ENCODE data around the gene LYRM4. TPM values are rescaled to one million over a fixed set of nuclear protein-coding genes. Genes with fewer than 3 reads are reported as not detected.

The LYRM4 gene
- total RNA-seq, 2 experiments from 2014 or later, result 24.8 to 28.1 TPM

- DNase-seq (peak in 2 of 14 experiments; percentile 27), ATAC-seq (ENCODE audit: poor library complexity) (no peak)
- Mint-ChIP-seq H3K4me3 (no peak overlapping the region), H3K27ac (no peak overlapping the region), H3K9me3 (no peaks in the 10 kb centered on the region), H3K4me1 (ENCODE audit: low read depth) (no peaks in the 10 kb centered on the region), H3K36me3 (ENCODE audit: low read depth) (peaks cover 1% of the 10 kb centered on the region), H3K27me3 (no peaks in the 10 kb centered on the region)
- no peaks in the 10 kb centered on the region for H3K9me3 ChIP-seq (ENCODE audit: control insufficient read depth in 1 of 2, insufficient read depth in 1 of 2, low read length in 2 of 2)
- ChIA-PET POLR2A (no interaction called here), CTCF (no interaction called here)
- no peaks in the 10 kb centered on the region for H3K4me1 ChIP-seq (ENCODE audit: insufficient read depth, low read length)
- no peaks in the 10 kb centered on the region for H3K36me3 ChIP-seq (ENCODE audit: insufficient read depth, low read length)
- no peak overlapping the region for H3K4me3 ChIP-seq (ENCODE audit: low read length)
- intact Hi-C loops (cut with DNase I, micrococcal nuclease), result no loop called here
- TF ChIP-seq, protein P1, sequence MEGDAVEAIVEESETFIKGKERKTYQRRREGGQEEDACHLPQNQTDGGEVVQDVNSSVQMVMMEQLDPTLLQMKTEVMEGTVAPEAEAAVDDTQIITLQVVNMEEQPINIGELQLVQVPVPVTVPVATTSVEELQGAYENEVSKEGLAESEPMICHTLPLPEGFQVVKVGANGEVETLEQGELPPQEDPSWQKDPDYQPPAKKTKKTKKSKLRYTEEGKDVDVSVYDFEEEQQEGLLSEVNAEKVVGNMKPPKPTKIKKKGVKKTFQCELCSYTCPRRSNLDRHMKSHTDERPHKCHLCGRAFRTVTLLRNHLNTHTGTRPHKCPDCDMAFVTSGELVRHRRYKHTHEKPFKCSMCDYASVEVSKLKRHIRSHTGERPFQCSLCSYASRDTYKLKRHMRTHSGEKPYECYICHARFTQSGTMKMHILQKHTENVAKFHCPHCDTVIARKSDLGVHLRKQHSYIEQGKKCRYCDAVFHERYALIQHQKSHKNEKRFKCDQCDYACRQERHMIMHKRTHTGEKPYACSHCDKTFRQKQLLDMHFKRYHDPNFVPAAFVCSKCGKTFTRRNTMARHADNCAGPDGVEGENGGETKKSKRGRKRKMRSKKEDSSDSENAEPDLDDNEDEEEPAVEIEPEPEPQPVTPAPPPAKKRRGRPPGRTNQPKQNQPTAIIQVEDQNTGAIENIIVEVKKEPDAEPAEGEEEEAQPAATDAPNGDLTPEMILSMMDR (IDR thresholded peaks at IDR 0.05), result no peak
- no peak overlapping the region for H3K27ac ChIP-seq (ENCODE audit: low read depth in 1 of 2, low read length in 2 of 2)
- H3K27me3 ChIP-seq (ENCODE audit: control insufficient read depth in 1 of 2, insufficient read depth in 2 of 2, low read length in 2 of 2), result no peaks in the 10 kb centered on the region
Measured at GRCh38 chr6:5205877-5206850, 54.6 kb downstream of the LYRM4 start.

DNA sequence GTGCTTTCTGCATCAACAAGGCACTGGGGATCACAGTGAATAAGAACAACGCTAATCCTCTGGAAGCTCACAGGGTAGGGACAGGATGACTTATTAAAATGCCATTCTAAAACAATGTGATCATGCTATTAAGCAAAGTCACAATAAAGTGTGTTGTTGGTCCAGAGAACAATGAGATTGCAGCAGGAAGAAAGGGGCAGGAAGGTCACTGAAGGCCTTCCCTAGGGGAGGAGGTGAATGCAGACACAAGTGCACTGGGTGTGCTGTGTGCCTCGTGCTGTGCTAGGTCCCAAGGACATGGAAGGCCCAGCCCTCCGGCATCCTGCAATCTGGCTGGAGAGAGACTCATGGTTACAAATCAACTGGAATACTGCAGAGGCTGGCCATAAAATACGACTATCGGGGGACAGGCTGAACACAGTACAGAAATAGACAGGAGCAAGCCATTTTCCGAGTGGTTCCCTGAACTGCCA is 55.7 kb downstream of the LYRM4 start:
- Histone ChIP-seq H3K4me1 (ENCODE audit: insufficient read depth, low read length) (no peaks in the 10 kb centered on the region), H3K36me3 (ENCODE audit: insufficient read depth, low read length) (no peaks in the 10 kb centered on the region), H3K4me3 (ENCODE audit: low read length) (no peak overlapping the region), H3K27me3 (ENCODE audit: control insufficient read depth in 1 of 2, insufficient read depth in 2 of 2, low read length in 2 of 2) (no peaks in the 10 kb centered on the region), H3K9me3 (ENCODE audit: control insufficient read depth in 1 of 2, insufficient read depth in 1 of 2, low read length in 2 of 2) (no peaks in the 10 kb centered on the region), H3K27ac (ENCODE audit: low read depth in 1 of 2, low read length in 2 of 2) (no peak overlapping the region)
- no peak for ATAC-seq (ENCODE audit: poor library complexity)
- intact Hi-C loops (cut with DNase I, micrococcal nuclease), result no loop called here
- Mint-ChIP-seq H3K27me3 (no peaks in the 10 kb centered on the region), H3K4me3 (no peak overlapping the region), H3K36me3 (ENCODE audit: low read depth) (no peaks in the 10 kb centered on the region), H3K9me3 (no peaks in the 10 kb centered on the region), H3K4me1 (ENCODE audit: low read depth) (no peaks in the 10 kb centered on the region), H3K27ac (no peak overlapping the region)
- no peak for DNase-seq
- ChIA-PET CTCF (no interaction called here), POLR2A (no interaction called here)
- TF ChIP-seq, protein P1 (IDR thresholded peaks at IDR 0.05), result no peak

DNA sequence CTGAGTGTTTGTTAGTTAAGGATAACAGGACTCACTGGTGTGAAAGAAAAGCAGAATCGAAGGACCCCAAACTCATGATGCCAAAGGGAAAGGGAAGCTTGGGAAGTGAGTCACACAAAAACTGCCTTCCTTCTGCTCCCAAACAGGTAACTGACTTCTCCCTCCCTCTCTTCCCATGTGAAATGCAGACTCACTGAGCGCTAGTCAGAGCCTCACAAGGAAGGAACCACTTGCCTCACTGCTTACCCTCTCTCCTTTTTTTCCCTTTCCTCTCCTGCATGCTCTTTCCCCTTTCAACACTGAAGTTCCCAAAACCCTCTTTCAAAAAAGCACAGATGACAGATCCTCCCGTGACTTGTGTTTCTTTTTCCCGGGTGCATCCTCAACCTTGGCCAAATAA is 56.4 kb downstream of the LYRM4 start:
- ATAC-seq (ENCODE audit: poor library complexity) (no peak), DNase-seq (no peak)
- H3K27me3 ChIP-seq (ENCODE audit: control insufficient read depth in 1 of 2, insufficient read depth in 2 of 2, low read length in 2 of 2), result no peaks in the 10 kb centered on the region
- H3K9me3 ChIP-seq (ENCODE audit: control insufficient read depth in 1 of 2, insufficient read depth in 1 of 2, low read length in 2 of 2), result no peaks in the 10 kb centered on the region
- H3K36me3 ChIP-seq (ENCODE audit: insufficient read depth, low read length), result no peaks in the 10 kb centered on the region
- intact Hi-C loops (cut with DNase I, micrococcal nuclease), result loop anchor here in 1 of 2 experiments (5.0 kb wide), 1 partner anchor 52 kb away; no protein-coding TSS in a partner anchor
- TF ChIP-seq, protein P1 (IDR thresholded peaks at IDR 0.05), result no peak
- no peak overlapping the region for H3K27ac ChIP-seq (ENCODE audit: low read depth in 1 of 2, low read length in 2 of 2)
- POLR2A ChIA-PET, result interaction anchor here (0.6 kb wide), 1 partner anchor 39 kb away, joined by 3 read pairs; no protein-coding TSS in a partner anchor
- no peak overlapping the region for H3K4me3 Mint-ChIP-seq
- no peaks in the 10 kb centered on the region for H3K4me1 ChIP-seq (ENCODE audit: insufficient read depth, low read length)
- no peaks in the 10 kb centered on the region for H3K27me3 Mint-ChIP-seq
- no peaks in the 10 kb centered on the region for H3K36me3 Mint-ChIP-seq (ENCODE audit: low read depth)
- no peaks in the 10 kb centered on the region for H3K9me3 Mint-ChIP-seq
- H3K27ac Mint-ChIP-seq, result no peak overlapping the region
- H3K4me3 ChIP-seq (ENCODE audit: low read length), result no peak overlapping the region
- no peaks in the 10 kb centered on the region for H3K4me1 Mint-ChIP-seq (ENCODE audit: low read depth)
- CTCF ChIA-PET, result no interaction called here

Measured in CD4-positive, alpha-beta T cell (primary cell).